DMS79 (cell line): ENCODE measurements around the gene PLD4.
"Not testable (repeated sequence)": the region's sequence is repeated elsewhere in the genome, so short reads cannot be mapped to it uniquely, and the experiment has no call there.

ENCODE experiments used
- DNase-seq: peaks from one replicate; lab custom pipeline; 2025; lab: John Stamatoyannopoulos, UW

PLD4 gene

DNA sequence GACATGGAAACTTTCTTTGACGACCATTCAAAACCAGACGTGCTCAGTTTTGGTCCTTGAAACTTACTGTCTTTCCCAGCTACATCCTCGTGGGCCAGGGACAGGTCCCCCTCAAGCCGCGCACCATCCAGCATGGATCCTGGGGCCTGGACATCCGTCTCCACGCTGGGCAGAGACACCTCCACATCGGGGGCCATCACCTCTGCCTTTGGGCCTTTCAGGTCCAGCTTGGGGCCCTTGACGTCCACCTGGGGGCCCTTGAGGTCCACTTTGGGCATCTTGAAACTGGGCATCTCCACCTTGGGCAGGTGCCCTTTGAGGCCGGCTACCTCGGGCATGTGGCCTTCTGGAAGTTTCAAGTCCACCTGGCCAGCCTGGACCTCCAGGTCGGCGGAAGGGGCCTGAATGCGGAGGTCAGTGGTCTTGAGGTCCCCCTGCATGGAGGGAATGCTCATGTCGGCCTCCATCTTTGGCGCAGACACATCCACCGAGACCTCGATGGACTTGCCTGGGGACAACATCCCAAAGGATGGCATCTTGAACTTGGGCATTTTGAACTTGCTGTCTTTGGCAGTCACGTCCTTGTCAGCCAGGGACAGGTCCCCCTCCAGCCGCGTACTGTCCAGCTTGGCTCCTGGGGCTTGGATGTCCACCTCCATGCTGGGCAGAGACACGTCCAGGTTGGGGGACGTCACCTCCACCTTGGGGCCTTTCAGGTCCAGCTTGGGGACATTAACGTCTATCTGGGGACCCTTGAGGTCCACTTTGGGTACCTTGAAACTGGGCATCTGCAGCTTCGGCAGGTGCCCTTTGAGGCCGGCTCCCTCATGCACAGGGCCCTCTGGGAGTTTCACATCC is 17.1 kb downstream of the PLD4 start:
- DNase-seq = no peak

DNA sequence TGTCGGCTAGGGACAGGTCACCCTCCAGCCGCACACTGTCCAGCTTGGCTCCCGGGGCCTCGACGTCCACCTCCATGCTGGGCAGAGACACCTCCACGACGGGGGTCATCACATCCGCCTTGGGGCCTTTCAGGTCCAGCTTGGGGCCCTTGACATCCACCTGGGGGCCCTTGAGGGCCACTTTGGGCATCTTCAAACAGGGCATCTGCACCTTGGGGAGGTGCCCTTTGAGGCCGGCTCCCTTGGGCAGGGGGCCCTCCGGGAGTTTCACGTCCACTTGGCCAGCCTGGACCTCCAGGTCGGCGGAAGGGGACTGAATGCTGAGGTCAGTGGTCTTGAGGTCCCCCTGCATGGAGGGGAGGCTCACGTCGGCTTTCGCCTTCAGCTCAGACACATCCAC is 17.9 kb downstream of the PLD4 start:
- DNase-seq = no peak

DNA sequence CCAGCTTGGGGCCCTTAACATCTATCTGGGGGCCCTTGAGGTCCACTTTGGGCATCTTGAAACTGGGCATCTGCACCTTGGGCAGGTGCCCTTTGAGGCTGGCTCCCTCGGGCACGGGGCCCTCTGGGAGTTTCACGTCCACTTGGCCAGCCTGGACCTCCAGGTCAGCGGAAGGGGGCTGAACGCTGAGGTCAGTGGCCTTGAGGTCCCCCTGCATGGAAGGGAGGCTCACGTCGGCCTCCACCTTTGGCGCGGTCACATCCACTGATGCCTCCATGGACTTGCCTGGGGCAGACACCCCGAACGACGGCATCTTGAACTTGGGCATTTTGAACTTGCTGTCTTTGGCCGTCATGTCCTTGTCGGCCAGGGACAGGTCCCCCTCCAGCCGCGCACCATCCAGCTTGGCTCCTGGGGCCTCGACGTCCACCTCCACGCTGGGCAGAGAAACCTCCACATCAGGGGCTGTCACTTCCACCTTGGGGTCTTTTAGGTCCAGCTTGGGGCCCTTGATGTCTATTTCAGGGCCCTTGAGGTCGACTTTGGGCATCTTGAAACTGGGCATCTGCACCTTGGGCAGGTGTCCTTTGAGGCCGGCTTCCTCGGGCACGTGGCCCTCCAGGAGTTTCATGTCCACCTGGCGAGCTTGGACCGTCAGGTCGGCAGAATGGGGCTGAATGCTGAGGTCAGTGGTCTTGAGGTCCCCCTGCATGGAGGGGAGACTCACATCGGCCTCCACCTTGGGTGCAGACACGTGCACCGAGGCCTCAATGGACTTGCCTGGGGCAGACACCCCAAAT is 18.7 kb downstream of the PLD4 start:
- not testable (repeated sequence) for DNase-seq

DNA sequence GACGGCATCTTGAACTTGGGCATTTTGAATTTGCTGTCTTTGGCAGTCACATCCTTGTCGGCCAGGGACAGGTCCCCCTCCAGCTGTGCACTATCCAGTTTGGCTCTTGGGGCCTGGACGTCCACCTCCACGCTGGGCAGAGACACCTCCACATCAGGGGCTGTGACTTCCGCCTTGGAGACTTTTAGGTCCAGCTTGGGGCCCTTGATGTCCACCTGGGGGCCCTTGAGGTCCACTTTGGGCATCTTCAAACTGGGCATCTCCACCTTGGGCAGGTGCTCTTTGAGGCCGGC is 19.3 kb downstream of the PLD4 start:
- DNase-seq = not testable (repeated sequence)

DNA sequence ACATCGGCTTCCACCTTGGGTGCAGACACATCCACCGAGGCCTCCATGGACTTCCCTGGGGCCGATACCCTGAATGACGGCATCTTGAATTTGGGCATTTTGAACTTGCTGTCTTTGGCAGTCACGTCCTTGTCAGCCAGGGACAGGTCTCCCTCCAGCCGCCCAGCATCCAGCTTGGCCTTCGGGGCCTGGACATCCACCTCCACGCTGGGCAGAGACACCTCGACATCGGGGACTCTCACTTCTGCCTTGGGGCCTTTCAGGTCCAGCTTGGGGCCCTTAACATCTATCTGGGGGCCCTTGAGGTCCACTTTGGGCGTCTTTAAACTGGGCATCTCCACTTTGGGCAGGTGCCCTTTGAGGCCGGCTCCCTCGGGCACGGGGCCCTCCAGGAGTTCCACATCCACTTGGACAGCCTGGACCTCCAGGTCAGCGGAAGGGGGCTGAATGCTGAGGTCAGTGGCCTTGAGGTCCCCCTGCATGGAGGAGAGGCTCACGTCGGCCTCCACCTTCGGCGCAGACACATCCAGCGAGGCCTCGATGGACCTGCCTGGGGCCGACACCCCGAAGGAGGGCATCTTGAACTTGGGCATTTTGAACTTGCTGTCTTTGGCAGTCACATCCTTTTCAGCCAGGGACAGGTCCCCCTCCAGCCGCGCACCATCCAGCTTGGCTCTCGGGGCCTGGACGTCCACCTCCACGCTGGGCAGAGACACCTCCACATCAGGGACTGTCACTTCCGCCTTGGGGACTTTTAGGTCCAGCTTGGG is 19.9 kb downstream of the PLD4 start:
- DNase-seq = not testable (repeated sequence)

DNA sequence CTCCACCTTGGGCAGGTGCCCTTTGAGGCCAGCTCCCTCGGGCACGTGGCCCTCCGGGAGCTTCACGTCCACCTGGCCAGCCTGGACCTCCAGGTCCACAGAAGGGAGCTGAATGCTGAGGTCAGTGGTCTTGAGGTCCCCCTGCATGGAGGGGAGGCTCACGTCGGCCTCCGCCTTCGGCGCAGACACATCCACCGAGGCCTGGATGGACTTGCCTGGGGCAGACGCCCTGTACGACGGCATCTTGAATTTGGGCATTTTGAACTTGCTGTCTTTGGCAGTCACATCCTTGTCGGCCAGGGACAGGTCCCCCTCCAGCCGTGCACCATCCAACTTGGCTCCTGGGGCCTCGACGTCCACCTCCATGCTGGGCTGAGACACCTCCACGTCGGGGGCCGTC is 20.6 kb downstream of the PLD4 start:
- not testable (repeated sequence) for DNase-seq

DNA sequence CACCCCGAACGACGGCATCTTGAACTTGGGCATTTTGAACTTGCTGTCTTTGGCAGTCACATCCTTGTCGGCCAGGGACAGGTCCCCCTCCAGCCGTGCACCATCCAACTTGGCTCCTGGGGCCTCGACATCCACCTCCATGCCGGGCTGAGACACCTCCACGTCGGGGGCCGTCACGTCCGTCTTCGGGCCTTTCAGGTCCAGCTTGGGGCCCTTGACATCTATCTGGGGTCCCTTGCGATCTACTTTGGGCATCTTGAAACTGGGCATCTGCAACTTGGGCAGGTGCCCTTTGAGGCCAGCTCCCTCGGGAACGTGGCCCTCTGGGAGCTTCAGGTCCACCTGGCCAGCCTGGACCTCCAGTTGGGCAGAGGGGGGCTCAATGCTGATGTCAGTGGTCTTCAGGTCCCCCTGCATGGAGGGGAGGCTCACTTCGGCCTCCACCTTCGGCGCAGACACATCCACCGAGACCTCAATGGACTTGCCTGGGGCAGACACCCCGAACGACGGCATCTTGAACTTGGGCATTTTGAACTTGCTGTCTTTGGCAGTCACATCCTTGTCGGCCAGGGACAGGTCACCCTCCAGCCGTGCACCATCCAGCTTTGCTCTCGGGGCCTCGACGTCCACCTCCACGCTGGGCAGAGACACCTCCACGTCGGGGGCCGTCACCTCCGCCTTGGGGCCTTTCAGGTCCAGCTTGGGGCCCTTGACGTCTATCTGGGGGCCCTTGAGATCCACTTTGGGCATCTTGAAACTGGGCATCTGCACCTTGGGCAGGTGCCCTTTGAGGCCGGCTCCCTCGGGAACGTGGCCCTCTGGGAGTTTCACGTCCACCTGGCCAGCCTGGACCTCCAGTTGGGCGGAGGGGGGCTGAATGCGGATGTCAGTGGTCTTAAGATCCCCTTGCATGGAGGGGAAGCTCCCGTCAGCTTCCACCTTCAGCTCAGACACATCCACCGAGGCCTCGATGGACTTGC is 21.6 kb downstream of the PLD4 start:
- not testable (repeated sequence) for DNase-seq

DNA sequence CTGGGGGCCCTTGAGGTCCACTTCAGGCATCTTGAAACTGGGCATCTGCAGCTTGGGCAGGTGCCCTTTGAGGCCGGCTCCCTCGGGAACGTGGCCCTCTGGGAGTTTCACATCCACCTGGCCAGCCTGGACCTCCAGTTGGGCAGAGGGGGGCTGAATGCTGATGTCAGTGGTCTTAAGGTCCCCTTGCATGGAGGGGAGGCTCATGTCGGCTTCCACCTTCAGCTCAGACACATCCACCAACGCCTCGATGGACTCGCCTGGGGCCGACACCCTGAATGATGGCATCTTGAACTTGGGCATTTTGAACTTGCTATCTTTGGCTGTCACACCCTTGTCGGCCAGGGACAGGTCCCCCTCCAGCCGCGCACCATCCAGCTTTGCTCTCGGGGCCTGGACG is 22.5 kb downstream of the PLD4 start:
- not testable (repeated sequence) for DNase-seq

DNA sequence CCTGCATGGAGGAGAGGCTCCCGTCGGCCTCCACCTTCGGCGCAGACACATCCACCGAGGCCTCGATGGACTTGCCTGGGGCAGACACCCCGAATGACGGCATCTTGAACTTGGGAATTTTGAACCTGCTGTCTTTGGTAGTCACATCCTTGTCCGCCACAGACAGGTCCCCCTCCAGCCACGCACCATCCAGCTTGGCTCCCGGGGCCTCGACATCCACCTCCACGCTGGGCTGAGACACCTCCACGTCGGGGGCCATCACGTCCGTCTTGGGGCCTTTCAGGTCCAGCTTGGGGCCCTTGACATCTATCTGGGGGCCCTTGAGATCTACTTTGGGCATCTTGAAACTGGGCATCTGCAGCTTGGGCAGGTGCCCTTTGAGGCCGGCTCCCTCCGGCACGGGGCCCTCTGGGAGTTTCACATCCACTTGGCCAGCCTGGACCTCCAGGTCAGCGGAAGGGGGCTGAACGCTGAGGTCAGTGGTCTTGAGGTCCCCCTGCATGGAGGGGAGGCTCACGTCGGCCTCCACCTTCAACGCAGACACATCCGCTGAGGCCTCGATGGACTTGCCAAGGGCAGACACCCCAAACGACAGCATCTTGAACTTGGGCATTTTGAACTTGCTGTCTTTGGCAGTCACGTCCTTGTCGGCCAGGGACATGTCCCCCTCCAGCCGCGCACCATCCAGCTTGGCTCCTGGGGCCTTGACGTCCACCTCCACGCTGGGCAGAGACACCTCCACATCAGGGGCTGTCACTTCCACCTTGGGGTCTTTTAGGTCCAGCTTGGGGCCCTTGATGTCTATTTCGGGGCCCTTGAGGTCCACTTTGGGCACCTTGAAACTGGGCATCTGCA is 23.4 kb downstream of the PLD4 start:
- not testable (repeated sequence) for DNase-seq

DNA sequence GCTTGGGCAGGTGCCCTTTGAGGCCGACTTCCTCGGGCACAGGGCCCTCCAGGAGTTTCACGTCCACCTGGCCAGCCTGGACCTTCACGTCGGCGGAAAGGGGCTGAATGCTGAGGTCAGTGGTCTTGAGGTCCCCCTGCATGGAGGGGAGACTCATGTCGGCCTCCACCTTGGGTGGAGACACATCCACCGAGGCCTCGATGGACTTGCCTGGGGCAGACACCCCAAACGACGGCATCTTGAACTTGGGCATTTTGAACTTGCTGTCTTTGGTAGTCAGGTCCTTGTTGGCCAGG is 24.0 kb downstream of the PLD4 start:
- DNase-seq = no peak

DNA sequence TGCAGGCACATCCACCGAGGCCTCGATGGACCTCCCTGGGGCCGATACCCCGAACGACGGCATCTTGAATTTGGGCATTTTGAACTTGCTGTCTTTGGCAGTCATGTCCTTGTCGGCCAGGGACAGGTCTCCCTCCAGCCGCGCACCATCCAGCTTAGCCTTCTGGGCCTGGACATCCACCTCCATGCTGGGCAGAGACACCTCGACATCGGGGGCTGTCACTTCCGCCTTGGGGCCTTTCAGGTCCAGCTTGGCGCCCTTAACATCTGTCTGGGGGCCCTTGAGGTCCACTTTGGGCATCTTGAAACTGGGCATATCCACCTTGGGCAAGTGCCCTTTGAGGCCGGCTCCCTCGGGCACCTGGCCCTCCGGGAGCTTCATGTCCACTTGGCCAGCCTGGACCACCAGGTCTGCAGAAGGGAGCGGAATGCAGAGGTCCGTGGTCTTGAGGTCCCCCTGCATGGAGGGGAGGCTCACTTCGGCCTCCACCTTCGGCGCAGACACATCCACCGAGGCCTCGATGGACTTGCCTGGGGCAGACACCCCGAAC is 24.8 kb downstream of the PLD4 start:
- DNase-seq = not testable (repeated sequence)

DNA sequence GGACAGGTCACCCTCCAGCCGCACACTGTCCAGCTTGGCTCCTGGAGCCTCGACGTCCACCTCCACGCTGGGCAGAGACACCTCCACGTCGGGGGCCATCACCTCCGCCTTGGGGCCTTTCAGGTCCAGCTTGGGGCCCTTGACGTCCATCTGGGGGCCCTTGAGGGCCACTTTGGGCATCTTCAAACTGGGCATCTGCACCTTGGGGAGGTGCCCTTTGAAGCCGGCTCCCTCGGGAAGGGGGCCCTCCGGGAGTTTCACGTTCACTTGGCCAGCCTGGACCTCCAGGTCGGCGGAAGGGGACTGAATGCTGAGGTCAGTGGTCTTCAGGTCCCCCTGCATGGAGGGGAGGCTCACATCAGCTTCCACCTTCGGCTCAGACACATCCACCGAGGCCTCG is 25.3 kb downstream of the PLD4 start:
- no peak for DNase-seq

DNA sequence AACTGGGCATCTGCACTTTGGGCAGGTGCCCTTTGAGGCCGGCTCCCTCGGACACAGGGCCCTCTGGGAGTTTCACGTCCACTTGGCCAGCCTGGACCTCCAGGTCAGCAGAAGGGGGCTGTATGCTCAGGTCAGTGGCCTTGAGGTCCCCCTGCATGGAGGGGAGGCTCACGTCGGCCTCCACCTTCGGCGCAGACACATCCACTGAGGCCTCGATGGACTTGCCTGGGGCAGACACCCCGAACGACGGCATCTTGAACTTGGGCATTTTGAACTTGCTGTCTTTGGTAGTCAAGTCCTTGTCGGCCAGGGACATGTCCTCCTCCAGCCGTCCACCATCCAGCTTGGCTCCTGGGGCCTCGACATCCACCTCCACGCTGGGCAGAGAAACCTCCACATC is 26.0 kb downstream of the PLD4 start:
- DNase-seq = not testable (repeated sequence)

DNA sequence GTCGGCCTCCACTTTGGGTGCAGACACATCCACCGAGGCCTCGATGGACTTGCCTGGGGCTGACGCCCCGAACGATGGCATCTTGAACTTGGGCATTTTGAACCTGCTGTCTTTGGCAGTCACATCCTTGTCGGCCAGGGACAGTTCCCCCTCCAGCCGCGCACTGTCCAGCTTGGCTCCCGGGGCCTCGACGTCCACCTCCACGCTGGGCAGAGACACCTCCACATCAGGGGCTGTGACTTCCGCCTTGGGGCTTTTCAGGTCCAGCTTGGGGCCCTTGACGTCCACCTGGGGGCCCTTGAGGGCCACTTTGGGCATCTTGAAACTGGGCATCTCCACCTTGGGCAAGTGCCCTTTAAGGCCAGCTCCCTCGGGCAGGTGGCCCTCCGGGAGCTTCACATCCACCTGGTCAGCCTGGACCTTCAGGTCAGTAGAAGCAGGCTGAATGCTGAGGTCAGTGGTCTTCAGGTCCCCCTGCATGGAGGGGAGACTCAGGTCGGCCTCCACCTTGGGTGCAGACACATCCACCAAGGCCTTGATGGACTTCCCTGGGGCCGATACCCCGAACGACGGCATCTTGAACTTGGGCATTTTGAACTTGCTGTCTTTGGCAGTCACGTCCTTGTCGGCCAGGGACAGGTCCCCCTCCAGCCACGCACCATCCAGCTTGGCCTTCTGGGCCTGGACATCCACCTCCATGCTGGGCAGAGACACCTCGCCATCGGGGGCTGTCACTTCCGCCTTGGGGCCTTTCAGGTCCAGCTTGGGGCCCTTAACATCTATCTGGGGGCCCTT is 27.4 kb downstream of the PLD4 start:
- DNase-seq = not testable (repeated sequence)

DNA sequence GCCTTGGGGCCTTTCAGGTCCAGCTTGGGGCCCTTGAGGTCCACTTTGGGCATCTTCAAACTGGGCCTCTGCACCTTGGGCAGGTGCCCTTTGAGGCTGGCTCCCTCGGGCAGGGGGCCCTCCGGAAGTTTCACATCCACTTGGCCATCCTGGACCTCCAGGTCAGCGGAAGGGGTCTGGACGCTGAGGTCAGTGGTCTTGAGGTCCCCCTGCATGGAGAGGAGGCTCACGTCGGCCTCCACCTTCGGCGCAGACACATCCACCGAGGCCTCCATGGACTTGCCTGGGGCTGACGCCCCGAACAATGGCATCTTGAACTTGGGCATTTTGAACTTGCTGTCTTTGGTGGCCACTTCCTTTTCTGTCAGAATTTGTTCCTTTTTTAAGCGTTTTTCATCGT is 28.4 kb downstream of the PLD4 start:
- DNase-seq = no peak

DNA sequence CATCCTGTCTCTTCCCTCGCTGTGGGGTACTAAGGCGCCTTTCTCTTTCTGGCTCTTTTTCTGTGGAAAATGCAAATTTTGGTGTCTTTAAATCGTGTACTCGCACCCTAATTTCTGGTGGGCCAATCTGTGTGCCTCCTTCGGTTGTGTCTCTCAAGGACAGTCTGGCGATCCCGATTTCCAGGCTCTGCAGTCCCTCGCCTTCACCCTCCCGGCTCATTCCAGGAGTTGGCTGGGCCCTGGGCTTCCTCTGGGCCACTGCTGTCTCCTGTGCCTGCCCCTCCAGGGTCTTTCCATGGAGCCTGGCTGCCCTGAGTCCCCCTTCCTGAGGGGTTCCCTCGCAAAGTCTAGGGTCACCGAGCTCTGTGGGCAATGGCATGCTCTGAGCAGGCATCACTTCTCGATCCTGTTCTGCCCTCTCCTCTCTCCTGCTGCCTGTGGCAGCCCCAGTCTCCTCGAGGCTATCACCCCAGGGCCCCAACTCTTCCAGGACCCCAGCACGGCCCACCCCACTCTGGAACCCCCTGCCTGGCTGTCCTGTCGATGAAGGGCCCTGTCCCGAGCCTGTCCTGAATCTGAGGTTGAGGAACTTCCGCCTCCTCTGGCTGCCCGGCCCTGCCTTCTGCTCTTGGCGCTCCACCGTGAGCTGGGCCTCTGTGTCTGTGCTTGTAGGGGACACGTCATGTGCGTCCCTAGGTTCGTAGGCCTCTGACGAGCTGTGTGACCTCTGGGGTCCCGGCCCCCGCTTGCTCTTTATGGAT is 29.4 kb downstream of the PLD4 start:
- no peak for DNase-seq

DNA sequence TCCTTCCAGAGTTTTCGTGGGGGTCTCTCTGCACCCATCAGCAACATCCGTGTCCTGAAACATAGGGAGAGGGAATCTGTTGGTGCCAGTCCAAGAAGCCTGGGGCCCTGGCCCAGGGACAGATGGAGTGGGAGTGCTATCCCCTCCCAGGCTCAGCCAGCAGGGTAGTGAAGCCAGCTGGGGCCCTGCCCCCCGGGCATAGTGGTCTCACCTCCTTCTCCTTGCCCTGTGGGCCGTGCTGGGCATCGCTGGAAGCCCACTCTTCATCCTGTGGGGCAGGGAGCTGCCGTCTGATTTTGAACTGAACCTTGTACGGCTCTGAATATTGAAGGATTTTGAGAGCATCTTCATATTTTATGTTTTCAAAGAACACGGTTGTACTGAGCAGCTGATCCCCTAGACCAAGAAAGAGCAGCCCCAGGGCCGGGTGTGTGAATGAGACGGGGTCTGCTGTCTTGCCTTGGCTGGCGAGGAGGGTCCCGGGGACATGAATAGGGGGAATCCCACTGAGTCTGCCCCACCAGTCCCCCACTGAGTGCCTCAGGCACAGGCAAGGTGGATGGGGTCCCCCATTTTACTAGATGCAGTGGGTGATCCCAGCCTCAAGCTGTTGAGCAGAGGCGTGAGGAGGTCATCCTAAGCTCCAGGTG is 30.2 kb downstream of the PLD4 start:
- DNase-seq = no peak

DNA sequence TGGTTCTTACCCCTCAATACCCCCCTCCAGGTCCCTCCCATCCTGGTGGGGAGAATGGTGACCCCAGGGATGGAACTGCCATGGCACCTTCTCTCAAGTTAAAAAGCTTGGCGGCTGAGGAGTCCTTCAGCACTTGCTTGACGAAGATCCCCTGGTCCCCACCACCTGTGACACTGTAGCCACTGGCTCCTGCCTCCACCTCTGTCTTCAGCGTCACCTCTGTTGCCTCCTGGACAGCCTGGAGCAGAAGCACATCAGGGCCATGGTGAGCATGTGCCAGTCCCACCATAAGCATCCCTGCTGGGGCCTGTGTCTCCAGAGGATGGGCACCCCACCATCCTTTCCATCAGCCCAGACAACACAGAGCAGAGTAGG is 30.7 kb downstream of the PLD4 start:
- no peak for DNase-seq
